Measurements from ENCODE around the gene PYGB.

Gene PYGB

DNA sequence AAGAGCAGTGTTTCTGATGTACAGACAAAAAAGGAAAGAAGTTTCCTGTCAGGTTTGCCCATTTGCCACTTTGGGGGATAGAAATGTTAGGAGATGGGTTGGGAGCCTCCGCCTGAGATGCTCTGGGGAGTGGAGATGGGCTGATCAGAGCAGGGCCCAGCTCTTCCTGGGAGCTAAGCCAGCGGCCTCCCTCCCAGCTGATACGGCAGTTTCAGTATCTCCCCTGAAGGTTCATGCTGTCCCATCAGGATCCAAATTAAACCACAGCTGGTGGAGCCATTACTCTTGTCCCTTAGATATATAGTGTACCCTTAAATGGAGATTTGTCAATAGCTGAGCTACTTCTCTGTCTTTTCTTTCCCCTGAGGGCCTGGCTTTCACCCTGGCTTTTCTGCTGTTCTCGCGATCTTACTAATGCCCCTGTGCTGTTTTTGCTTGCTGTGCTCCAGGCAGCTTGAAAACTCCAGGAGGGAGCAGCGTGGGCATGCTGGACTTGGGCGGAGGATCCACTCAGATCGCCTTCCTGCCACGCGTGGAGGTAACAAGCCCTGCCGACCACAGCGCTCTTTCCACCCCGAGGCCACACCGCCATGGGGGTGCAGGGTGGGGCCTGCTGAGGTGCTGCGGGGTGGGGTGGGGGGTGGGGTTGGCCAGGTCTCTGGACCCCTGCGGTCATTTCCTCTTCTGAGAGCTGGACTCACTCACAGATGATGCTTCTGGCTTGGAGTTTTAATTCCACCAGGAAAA, 31.5 kb upstream of the PYGB start:
- DNase-seq (ENCODE audit: low read depth) = no peak

GRCh38 chr20:25217161-25218108, 30.4 kb upstream of the PYGB start:
- no peak for DNase-seq (ENCODE audit: low read depth)

GRCh38 chr20:25218109-25218486, 29.8 kb upstream of the PYGB start:
- DNase-seq (ENCODE audit: low read depth) = no peak

DNA sequence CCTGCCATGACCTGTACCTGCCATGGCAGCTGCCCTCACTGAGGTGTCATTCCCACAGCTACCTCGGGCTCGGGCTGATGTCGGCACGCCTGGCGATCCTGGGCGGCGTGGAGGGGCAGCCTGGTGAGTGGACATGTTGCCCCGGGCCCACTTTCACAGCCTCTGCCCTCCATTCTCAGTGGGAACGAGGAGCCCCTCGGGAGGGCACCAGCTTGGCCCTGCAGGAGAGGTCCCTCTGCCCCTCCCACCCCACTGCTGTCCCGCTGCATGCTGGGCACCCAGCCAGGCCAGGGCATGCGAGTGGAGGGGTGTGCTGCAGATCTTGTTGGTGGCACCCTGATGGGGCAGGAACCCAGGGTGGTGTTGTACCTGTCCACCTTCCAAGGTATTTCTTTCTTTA, 29.4 kb upstream of the PYGB start:
- no peak for DNase-seq (ENCODE audit: low read depth)

GRCh38 chr20:25219365-25219764, 28.5 kb upstream of the PYGB start:
- DNase-seq (ENCODE audit: low read depth) = no peak

- no peak for DNase-seq (ENCODE audit: low read depth)
Observed at GRCh38 chr20:25220021-25220730, 27.7 kb upstream of the PYGB start.

DNA sequence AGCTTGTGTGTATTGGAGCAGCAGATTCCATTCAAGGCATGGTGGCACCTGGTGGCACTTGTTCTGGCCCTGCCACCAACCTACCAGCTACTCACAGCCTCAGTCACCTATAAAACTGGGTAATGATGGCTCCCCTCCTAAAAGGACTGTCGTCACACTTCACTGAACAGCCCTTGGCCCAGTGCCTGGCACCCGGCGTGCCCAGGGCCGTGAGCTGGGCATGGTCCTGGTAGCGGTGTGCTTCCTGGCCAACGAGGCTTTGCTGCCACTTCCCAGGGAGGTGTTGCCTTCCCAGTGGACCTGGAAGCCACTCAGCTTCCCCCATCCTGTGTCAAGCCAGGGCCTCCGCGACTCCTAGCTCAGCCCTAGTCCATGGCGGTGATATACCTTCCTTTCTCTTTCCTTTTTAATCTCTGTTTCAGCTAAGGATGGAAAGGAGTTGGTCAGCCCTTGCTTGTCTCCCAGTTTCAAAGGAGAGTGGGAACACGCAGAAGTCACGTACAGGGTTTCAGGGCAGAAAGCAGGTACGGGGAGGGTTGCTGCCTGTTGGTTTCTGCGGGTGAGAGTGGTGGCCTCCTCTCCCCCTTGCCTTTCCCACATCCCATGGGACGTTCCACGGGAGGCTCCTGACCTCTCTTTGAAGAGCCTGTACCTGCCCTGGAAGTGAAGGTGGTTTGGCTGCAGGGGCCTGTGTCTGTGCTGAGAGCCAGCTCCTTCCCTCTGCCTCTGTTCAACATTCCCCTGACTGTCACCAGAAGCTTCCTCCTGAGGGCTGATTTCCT, 26.9 kb upstream of the PYGB start:
- DNase-seq (ENCODE audit: low read depth) = no peak

- no peak for DNase-seq (ENCODE audit: low read depth)
Observed at GRCh38 chr20:25221592-25222460, 26.1 kb upstream of the PYGB start.

DNA sequence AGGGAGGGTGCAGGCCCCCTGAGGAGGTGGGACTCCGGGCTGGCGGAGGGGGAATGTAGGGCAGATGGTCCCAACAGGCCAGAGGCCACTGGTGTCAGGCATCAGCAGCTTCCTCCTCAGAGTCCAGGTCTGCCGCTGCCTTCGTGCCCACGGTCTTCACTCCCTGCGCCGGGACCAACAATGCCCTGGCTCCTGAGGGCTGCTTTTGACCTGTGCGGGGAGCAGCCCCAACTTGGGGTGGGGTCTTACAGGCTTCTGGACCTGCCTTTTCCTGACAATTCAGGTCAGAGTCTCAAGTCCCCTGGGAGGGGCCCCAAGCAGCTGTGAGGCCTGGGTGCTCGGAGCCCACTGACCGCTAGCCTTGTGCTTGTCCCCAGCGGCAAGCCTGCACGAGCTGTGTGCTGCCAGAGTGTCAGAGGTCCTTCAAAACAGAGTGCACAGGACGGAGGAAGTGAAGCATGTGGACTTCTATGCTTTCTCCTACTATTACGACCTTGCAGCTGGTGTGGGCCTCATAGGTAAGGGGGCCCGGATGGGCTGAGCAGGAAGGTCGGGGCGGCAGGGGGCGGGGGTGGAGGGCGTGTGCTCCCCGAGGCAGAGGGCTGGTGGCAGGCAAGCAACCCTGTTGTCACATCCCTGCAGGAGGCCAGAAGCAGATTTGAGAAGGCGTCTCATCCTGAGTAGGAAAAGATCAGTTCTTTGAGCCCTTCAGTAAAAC, 25.3 kb upstream of the PYGB start:
- no peak for DNase-seq (ENCODE audit: low read depth)

DNA sequence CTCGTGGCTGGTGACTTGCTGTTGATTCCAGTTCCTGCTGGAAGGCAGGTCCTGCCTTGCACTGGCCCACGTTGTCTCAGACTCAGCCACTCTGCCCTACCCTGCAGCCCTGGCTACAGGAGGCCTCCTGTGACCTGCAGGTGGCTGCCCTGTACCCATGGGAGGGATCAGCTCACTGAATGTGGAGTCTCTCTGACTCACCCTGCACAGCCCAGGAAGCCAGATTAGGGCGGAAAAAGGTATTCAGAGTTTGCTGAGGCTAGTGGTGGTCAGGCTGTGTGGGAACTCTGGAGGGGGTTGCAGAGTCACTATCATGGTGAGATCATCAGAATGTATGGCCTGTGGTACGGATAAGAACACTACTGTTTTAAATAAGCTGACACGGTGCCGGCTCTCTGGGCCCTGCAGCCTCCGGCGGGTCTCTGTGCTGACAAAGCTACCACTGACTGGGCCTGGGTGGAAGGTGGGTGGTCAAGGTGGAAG, 24.7 kb upstream of the PYGB start:
- no peak for DNase-seq (ENCODE audit: low read depth)

DNA sequence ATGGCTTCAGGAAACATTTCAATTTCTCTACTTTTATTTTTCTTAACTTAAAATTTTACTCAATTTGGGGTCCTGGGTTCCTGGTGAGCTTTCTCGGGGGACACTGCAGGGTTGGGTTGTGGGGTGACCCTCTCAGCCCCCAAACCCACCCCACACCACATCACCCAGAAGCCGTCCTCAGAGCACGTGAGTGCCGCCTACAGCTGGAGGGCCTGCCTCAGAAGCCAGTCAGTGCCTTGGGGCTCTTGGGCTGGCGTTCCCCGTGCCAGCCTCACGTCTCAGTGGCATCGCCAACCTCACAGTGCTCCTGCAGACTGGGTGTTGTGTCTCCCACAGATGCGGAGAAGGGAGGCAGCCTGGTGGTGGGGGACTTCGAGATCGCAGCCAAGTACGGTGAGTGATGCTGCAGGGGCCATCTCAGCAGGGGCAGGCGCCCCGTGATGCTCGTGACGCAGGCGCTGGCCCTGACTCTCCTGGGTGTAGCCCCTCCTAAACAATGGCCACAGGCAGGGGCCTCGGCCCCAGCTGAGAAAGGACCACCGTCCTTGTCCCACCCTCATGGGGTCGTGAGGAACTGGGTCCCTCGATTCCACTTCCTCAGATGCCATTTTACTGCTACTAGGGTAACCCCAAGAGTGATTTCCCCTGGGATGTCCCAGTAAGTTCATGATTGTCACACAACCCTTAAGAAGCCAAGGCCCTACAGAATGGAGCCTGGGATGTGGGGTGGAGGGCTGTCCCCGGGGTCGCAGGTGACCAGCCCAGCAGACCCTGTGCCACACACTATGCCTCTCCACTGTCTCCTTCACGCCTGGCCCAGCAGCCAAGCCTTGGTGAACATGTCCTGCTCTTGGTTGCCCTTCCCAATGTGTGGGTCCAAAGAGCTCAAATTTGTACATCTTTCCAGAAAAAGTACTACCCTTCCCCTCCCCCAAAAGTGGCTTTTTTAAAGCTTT, 23.8 kb upstream of the PYGB start:
- no peak for DNase-seq (ENCODE audit: low read depth)

- DNase-seq (ENCODE audit: low read depth) = no peak
Observed at GRCh38 chr20:25224941-25225340, 22.9 kb upstream of the PYGB start.

- no peak for DNase-seq (ENCODE audit: low read depth)
Observed at GRCh38 chr20:25225642-25226432, 22.0 kb upstream of the PYGB start.

GRCh38 chr20:25226433-25227316, 21.2 kb upstream of the PYGB start:
- no peak for DNase-seq (ENCODE audit: low read depth)

DNA sequence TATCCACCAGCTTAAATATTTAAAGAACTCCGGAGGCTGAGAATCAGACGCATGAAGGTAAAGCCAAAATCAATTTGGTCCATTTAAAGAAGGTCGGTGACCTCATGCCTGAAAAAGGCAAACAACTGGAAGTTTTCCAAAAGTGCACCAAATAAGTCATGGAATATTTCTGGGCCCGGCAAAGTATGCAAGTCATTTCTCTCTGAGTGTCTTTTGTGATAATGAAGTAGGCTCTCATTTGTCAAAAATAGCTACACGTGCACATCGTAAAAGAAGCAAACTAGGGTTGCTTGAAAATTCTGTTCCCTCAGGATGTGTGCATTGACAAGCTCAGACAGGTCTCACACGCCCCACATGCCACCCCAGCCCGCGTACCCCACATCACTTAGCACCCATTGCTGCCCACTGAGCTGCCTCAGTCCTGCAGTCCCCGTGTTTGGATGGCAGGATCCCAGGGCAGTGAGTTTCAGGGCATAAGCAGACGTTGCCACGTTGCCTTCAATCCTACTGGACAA, 20.5 kb upstream of the PYGB start:
- DNase-seq (ENCODE audit: low read depth) = no peak

DNA sequence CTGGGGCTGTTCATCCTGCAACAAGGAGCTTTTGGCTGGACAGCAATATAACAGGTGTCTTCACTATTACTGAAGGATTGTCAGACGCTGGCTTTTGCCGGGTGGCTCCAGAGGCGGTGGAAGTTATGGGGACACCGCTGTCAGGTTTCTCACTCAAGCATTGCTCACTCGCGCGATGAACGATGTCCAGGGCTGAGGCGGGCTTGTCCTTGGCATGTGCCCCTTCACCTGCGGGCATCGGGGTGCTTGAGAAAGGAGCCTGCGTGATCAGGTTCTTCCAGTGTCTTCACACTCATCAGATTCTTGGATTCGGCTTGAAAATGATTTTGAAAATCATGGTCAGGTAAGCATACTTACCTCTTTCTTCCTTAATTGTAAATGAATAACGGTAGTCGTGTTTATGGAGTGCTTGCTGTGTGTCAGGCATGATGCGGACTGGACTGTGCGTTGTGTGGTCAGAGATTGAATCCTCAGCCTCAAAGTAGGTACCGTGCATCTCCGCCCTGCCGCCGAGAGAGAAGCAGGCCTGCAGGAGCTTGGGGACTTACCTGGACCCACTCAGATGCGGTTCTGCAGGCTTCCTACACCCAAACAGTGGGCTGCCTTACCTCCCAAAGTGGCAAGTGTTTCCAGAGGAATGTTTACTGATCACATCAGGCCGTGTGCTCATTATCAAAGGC, 18.3 kb upstream of the PYGB start:
- no peak for DNase-seq (ENCODE audit: low read depth)

Measured in stimulated activated CD8-positive, alpha-beta memory T cell treated with anti-CD3 and anti-CD28 coated beads, Interleukin-15, amount 100 ng/mL, for 24 hours (primary cell).